ENCODE measurements around the gene PILRB. TPM values are rescaled to one million over a fixed set of nuclear protein-coding genes. Genes with fewer than 3 reads are reported as not detected.
A peak's percentile ranks its signal among the peaks of the same experiment; 100 is the strongest.

PILRB gene
- total and polyA plus RNA-seq, 2 experiments from 2014 or later = 10.7 to 10.8 TPM

- Histone ChIP-seq H3K79me2 (ENCODE audit: insufficient read depth) (no peaks in the 10 kb centered on the region), H2AFZ (no peak overlapping the region), H3K27ac (no peak overlapping the region), H3K9me3 (ENCODE audit: low read depth) (no peaks in the 10 kb centered on the region), H3K4me1 (ENCODE audit: insufficient read depth) (peaks cover 1% of the 10 kb centered on the region; the same call in 1 of the 2 replicates), H3K9me2 (ENCODE audit: insufficient read depth) (no peaks in the 10 kb centered on the region), H3K36me3 (ENCODE audit: low read depth) (no peaks in the 10 kb centered on the region), H3K4me3 (no peak overlapping the region), H3F3A (ENCODE audit: insufficient read depth) (0 out of 2 replicates have a peak, but pooled peaks cover 2% of the 10 kb centered on the region), H4K20me1 (ENCODE audit: insufficient read depth) (no peaks in the 10 kb centered on the region), H3K4me2 (ENCODE audit: unreplicated experiment) (no peak overlapping the region), H3K27me3 (replicated peaks; ENCODE audit: insufficient read depth) (0 out of 2 replicates have a peak, but pooled peaks cover 9% of the 10 kb centered on the region), H3K9ac (no peak overlapping the region)
- DNase-seq = no peak
- 83 to 88% methylated on average over 5 of the region's 5 CpGs for WGBS, 2 experiments (ENCODE audit: low coverage in 1 of 2, low lambda C conversion rate in 2 of 2, missing lambda C conversion rate in 2 of 2)
- in situ Hi-C loops (cut with MboI) = no loop called here
- TF ChIP-seq EZH2 (IDR thresholded peaks at IDR 0.05; ENCODE audit: insufficient read depth, poor library complexity, severe bottlenecking) (no peak), EZH2phosphoT487 (IDR thresholded peaks at IDR 0.05; ENCODE audit: insufficient read depth, low read depth) (no peak)
Measured at GRCh38 chr7:100401811-100402210, 43.9 kb downstream of the PILRB start.

GRCh38 chr7:100402241-100402640 is 44.3 kb downstream of the PILRB start:
- Histone ChIP-seq H3F3A (ENCODE audit: insufficient read depth) (0 out of 2 replicates have a peak, but pooled peaks cover 6% of the 10 kb centered on the region), H3K27me3 (replicated peaks; ENCODE audit: insufficient read depth) (0 out of 2 replicates have a peak, but pooled peaks cover 9% of the 10 kb centered on the region), H3K9me3 (ENCODE audit: low read depth) (no peaks in the 10 kb centered on the region), H4K20me1 (ENCODE audit: insufficient read depth) (no peaks in the 10 kb centered on the region), H3K4me3 (no peak overlapping the region), H3K79me2 (ENCODE audit: insufficient read depth) (no peaks in the 10 kb centered on the region), H3K4me1 (ENCODE audit: insufficient read depth) (peaks cover 5% of the 10 kb centered on the region), H2AFZ (no peak overlapping the region), H3K27ac (no peak overlapping the region), H3K36me3 (ENCODE audit: low read depth) (no peaks in the 10 kb centered on the region), H3K9me2 (ENCODE audit: insufficient read depth) (no peaks in the 10 kb centered on the region), H3K4me2 (ENCODE audit: unreplicated experiment) (no peak overlapping the region), H3K9ac (no peak overlapping the region)
- in situ Hi-C loops (cut with MboI) = no loop called here
- DNase-seq = no peak
- no peak for TF ChIP-seq EZH2phosphoT487 (IDR thresholded peaks at IDR 0.05; ENCODE audit: insufficient read depth, low read depth)
- TF ChIP-seq EZH2 (IDR thresholded peaks at IDR 0.05; ENCODE audit: insufficient read depth, poor library complexity, severe bottlenecking) = no peak
- WGBS, 2 experiments (ENCODE audit: low coverage in 1 of 2, low lambda C conversion rate in 2 of 2, missing lambda C conversion rate in 2 of 2) = 94 to 98% methylated on average over 2 of the region's 2 CpGs

- H3K4me2 ChIP-seq (ENCODE audit: unreplicated experiment) = no peak overlapping the region
- no peak overlapping the region for H3K9ac ChIP-seq
- 41 to 45% methylated on average over 6 of the region's 6 CpGs for WGBS, 2 experiments (ENCODE audit: low coverage in 1 of 2, low lambda C conversion rate in 2 of 2, missing lambda C conversion rate in 2 of 2)
- 0 out of 2 replicates have a peak, but pooled peaks cover 8% of the 10 kb centered on the region for H3F3A ChIP-seq (ENCODE audit: insufficient read depth)
- no peaks in the 10 kb centered on the region for H3K79me2 ChIP-seq (ENCODE audit: insufficient read depth)
- no peaks in the 10 kb centered on the region; the same call in 1 of the 2 replicates for H3K27me3 ChIP-seq (replicated peaks; ENCODE audit: insufficient read depth)
- no peaks in the 10 kb centered on the region for H4K20me1 ChIP-seq (ENCODE audit: insufficient read depth)
- H3K9me3 ChIP-seq (ENCODE audit: low read depth) = no peaks in the 10 kb centered on the region
- no peak overlapping the region for H3K4me3 ChIP-seq
- DNase-seq = peak; percentile 58
- H2AFZ ChIP-seq = no peak overlapping the region
- H3K9me2 ChIP-seq (ENCODE audit: insufficient read depth) = no peaks in the 10 kb centered on the region
- TF ChIP-seq EZH2phosphoT487 (IDR thresholded peaks at IDR 0.05; ENCODE audit: insufficient read depth, low read depth) (no peak), EZH2 (IDR thresholded peaks at IDR 0.05; ENCODE audit: insufficient read depth, poor library complexity, severe bottlenecking) (no peak)
- H3K36me3 ChIP-seq (ENCODE audit: low read depth) = no peaks in the 10 kb centered on the region
- in situ Hi-C loops (cut with MboI) = no loop called here
- peaks cover 7% of the 10 kb centered on the region for H3K4me1 ChIP-seq (ENCODE audit: insufficient read depth)
- no peak overlapping the region for H3K27ac ChIP-seq
Measured at GRCh38 chr7:100406767-100407166, 48.9 kb downstream of the PILRB start.

- Histone ChIP-seq H3K36me3 (ENCODE audit: low read depth) (no peaks in the 10 kb centered on the region), H3F3A (ENCODE audit: insufficient read depth) (0 out of 2 replicates have a peak, but pooled peaks cover 8% of the 10 kb centered on the region), H3K9me2 (ENCODE audit: insufficient read depth) (no peaks in the 10 kb centered on the region), H3K27ac (no peak overlapping the region), H3K9ac (no peak overlapping the region), H3K27me3 (replicated peaks; ENCODE audit: insufficient read depth) (no peaks in the 10 kb centered on the region; the same call in 1 of the 2 replicates), H3K4me2 (ENCODE audit: unreplicated experiment) (no peak overlapping the region), H3K79me2 (ENCODE audit: insufficient read depth) (no peaks in the 10 kb centered on the region), H3K4me1 (ENCODE audit: insufficient read depth) (peaks cover 7% of the 10 kb centered on the region), H3K4me3 (no peak overlapping the region), H2AFZ (no peak overlapping the region), H4K20me1 (ENCODE audit: insufficient read depth) (no peaks in the 10 kb centered on the region), H3K9me3 (ENCODE audit: low read depth) (no peaks in the 10 kb centered on the region)
- TF ChIP-seq EZH2 (IDR thresholded peaks at IDR 0.05; ENCODE audit: insufficient read depth, poor library complexity, severe bottlenecking) = no peak
- no peak for TF ChIP-seq EZH2phosphoT487 (IDR thresholded peaks at IDR 0.05; ENCODE audit: insufficient read depth, low read depth)
- in situ Hi-C loops (cut with MboI) = no loop called here
- DNase-seq = peak; percentile 88
- WGBS, 2 experiments (ENCODE audit: low coverage in 1 of 2, low lambda C conversion rate in 2 of 2, missing lambda C conversion rate in 2 of 2) = 33 to 35% methylated on average over 12 of the region's 12 CpGs
Measured at GRCh38 chr7:100407285-100408180, 49.6 kb downstream of the PILRB start.
